Adrenal gland (tissue), 5 donors: ENCODE measurements around the gene MAP3K7.

Experiments
- POLR2A ChIP-seq, 2 donors: fragments of 450-650 bp; IDR thresholded peaks; one replicate each; pipeline ENCODE4 v1.6.1; 2017; ENCODE audit warnings: antibody characterized with exemption in 2 of 2, mild to moderate bottlenecking in 2 of 2, moderate library complexity in 1 of 2
- TF ChIP-seq, protein P1 (sequence below), 6 experiments: fragments of 450-650 bp in 4 of 6; fragments of 200-600 bp in 2 of 6; sonication (generic) in 1 of 6; IDR thresholded peaks; 1 replicate in 5 of 6; 2 replicates in 1 of 6; pipeline versions ENCODE4 v1.5.1 to v1.8.0; 2016 to 2021; ENCODE audit warnings: antibody characterized with exemption in 6 of 6, mild to moderate bottlenecking in 2 of 6, moderate library complexity in 1 of 6
- donor health status: DM: no; HTN: no; CAD: no.

- no peak for TF ChIP-seq POLR2A (IDR thresholded peaks at IDR 0.05)
- TF ChIP-seq, protein P1, sequence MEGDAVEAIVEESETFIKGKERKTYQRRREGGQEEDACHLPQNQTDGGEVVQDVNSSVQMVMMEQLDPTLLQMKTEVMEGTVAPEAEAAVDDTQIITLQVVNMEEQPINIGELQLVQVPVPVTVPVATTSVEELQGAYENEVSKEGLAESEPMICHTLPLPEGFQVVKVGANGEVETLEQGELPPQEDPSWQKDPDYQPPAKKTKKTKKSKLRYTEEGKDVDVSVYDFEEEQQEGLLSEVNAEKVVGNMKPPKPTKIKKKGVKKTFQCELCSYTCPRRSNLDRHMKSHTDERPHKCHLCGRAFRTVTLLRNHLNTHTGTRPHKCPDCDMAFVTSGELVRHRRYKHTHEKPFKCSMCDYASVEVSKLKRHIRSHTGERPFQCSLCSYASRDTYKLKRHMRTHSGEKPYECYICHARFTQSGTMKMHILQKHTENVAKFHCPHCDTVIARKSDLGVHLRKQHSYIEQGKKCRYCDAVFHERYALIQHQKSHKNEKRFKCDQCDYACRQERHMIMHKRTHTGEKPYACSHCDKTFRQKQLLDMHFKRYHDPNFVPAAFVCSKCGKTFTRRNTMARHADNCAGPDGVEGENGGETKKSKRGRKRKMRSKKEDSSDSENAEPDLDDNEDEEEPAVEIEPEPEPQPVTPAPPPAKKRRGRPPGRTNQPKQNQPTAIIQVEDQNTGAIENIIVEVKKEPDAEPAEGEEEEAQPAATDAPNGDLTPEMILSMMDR (IDR thresholded peaks at IDR 0.05): no peak
Measured at GRCh38 chr6:90468859-90469258, 118.0 kb downstream of the MAP3K7 start.
